Mammary microvascular endothelial cell (primary cell): ENCODE data around the gene ERCC1. TPM values are rescaled to one million over a fixed set of nuclear protein-coding genes. Genes with fewer than 3 reads are reported as not detected.

Source experiments
- total RNA-seq: library from RNA; depleted of rRNA; stranded (reverse); fragments of >200 nt; gene quantifications from 2 replicates; pipeline ENCODE4 v1.2.3, GENCODE V29; 2015

ERCC1 gene
- 89.7 and 103 TPM in 2 replicates for total RNA-seq

GRCh38 chr19:45423589-45424190, at the start of gene ERCC1:
ERCC1 (minus strand) TSS chr19:45423917; CDS start chr19:45423374, 543 bp downstream.

GRCh38 chr19:45467456-45468158, 43.9 kb upstream of the ERCC1 start, which contains the start of gene FOSB:
FOSB (plus strand) TSS chr19:45467996; CDS start chr19:45468587, 591 bp downstream.

GRCh38 chr19:45406226-45407090, 17.3 kb downstream of the ERCC1 start, which contains the start of gene POLR1G:
POLR1G (plus strand) TSS chr19:45406644; CDS start chr19:45406697, 53 bp downstream.

GRCh38 chr19:45404557-45405434, 18.9 kb downstream of the ERCC1 start, which contains the start of gene PPP1R13L:
PPP1R13L (minus strand) TSS chr19:45405069; CDS start chr19:45398318, 6,751 bp downstream.

GRCh38 chr19:45370410-45371204, 53.1 kb downstream of the ERCC1 start, which contains the start of gene ERCC2:
ERCC2 (minus strand) TSS chr19:45370573; CDS start chr19:45370540, 33 bp downstream.

Other genes with a start within 250 kb of the ERCC1 start
- 7.7 and 15.8 TPM in 2 replicates for gene TRAPPC6A, start 245.7 kb downstream of the ERCC1 start, total RNA-seq
- gene BLOC1S3, start 245.1 kb downstream of the ERCC1 start, total RNA-seq, result 4.3 and 9.6 TPM in 2 replicates
- 1.9 and 2.6 TPM in 2 replicates for gene EXOC3L2, start 178.5 kb downstream of the ERCC1 start, total RNA-seq
- gene MARK4, start 172.6 kb downstream of the ERCC1 start, total RNA-seq, result 10.0 and 18.8 TPM in 2 replicates
- not detected in 2 replicates for gene CKM, start 101.0 kb downstream of the ERCC1 start, total RNA-seq
- not detected in 2 replicates for gene KLC3, start 83.2 kb downstream of the ERCC1 start, total RNA-seq
- 44.8 and 56.5 TPM in 2 replicates for gene ERCC2, start 53.3 kb downstream of the ERCC1 start, total RNA-seq
- 20.8 and 24.6 TPM in 2 replicates for gene PPP1R13L, start 18.8 kb downstream of the ERCC1 start, total RNA-seq
- 22.1 and 25.8 TPM in 2 replicates for gene POLR1G, start 17.3 kb downstream of the ERCC1 start, total RNA-seq
- 7.8 and 11.8 TPM in 2 replicates for gene FOSB, start 44.1 kb upstream of the ERCC1 start, total RNA-seq
- 6.4 and 13.3 TPM in 2 replicates for gene RTN2, start 73.1 kb upstream of the ERCC1 start, total RNA-seq
- 0.89 TPM in 1 of 2 replicates, not detected in the other for gene PPM1N, start 74.5 kb upstream of the ERCC1 start, total RNA-seq
- 219 and 220 TPM in 2 replicates for gene VASP, start 83.6 kb upstream of the ERCC1 start, total RNA-seq
- 12.0 and 13.7 TPM in 2 replicates for gene OPA3, start 160.9 kb upstream of the ERCC1 start, total RNA-seq
- gene GPR4, start 178.3 kb upstream of the ERCC1 start, total RNA-seq, result 22.5 and 26.0 TPM in 2 replicates
- 18.3 and 18.9 TPM in 2 replicates for gene EML2, start 215.5 kb upstream of the ERCC1 start, total RNA-seq
- gene GIPR, start 244.3 kb upstream of the ERCC1 start, total RNA-seq, result not detected in 2 replicates